ENCODE data around the gene THSD4.

DNA sequence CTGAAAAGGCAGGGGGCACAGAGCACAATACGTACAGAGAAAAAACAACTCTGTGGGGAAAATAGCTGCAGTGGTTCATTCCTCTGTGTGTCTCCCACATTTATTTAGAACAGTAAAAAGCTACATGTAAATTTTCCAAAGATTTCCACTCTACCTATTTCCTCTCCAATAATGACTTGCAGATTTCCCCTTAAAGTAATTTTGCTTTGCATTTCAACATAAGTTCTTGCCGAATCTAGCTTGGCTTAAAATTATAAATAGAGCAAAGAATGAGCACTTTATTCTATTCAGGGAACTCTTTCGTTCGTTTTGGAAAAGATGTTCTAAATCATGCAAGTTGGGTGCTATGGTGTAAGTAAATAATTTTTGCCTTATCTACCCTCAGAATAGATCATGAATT, 636.9 kb downstream of the THSD4 start:
- TF ChIP-seq EZH2 (IDR thresholded peaks at IDR 0.05; ENCODE audit: borderline replicate concordance, insufficient read depth, low read length, poor library complexity, severe bottlenecking) (no peak), POLR2AphosphoS5 (IDR thresholded peaks at IDR 0.05) (no peak), EP300 (conservative IDR thresholded peaks at IDR 0.05; ENCODE audit: poor library complexity, severe bottlenecking) (no peak), TAF1 (IDR thresholded peaks at IDR 0.05; ENCODE audit: low read depth) (no peak), RAD21 (conservative IDR thresholded peaks at IDR 0.05) (no peak)
- TF ChIP-seq, protein P1, sequence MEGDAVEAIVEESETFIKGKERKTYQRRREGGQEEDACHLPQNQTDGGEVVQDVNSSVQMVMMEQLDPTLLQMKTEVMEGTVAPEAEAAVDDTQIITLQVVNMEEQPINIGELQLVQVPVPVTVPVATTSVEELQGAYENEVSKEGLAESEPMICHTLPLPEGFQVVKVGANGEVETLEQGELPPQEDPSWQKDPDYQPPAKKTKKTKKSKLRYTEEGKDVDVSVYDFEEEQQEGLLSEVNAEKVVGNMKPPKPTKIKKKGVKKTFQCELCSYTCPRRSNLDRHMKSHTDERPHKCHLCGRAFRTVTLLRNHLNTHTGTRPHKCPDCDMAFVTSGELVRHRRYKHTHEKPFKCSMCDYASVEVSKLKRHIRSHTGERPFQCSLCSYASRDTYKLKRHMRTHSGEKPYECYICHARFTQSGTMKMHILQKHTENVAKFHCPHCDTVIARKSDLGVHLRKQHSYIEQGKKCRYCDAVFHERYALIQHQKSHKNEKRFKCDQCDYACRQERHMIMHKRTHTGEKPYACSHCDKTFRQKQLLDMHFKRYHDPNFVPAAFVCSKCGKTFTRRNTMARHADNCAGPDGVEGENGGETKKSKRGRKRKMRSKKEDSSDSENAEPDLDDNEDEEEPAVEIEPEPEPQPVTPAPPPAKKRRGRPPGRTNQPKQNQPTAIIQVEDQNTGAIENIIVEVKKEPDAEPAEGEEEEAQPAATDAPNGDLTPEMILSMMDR (IDR thresholded peaks at IDR 0.05; ENCODE audit: poor library complexity, severe bottlenecking), result no peak
- TF ChIP-seq, protein P2, sequence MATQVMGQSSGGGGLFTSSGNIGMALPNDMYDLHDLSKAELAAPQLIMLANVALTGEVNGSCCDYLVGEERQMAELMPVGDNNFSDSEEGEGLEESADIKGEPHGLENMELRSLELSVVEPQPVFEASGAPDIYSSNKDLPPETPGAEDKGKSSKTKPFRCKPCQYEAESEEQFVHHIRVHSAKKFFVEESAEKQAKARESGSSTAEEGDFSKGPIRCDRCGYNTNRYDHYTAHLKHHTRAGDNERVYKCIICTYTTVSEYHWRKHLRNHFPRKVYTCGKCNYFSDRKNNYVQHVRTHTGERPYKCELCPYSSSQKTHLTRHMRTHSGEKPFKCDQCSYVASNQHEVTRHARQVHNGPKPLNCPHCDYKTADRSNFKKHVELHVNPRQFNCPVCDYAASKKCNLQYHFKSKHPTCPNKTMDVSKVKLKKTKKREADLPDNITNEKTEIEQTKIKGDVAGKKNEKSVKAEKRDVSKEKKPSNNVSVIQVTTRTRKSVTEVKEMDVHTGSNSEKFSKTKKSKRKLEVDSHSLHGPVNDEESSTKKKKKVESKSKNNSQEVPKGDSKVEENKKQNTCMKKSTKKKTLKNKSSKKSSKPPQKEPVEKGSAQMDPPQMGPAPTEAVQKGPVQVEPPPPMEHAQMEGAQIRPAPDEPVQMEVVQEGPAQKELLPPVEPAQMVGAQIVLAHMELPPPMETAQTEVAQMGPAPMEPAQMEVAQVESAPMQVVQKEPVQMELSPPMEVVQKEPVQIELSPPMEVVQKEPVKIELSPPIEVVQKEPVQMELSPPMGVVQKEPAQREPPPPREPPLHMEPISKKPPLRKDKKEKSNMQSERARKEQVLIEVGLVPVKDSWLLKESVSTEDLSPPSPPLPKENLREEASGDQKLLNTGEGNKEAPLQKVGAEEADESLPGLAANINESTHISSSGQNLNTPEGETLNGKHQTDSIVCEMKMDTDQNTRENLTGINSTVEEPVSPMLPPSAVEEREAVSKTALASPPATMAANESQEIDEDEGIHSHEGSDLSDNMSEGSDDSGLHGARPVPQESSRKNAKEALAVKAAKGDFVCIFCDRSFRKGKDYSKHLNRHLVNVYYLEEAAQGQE (IDR thresholded peaks at IDR 0.05; ENCODE audit: borderline replicate concordance), result no peak

All from neural cell (in vitro differentiated cells).